GM21786 (cell line): ENCODE results near the gene RNF166.

ENCODE experiments used
- ATAC-seq: cut with Tn5 transposase; IDR thresholded peaks from one replicate; pipeline ENCODE4 v1.9.1; 2021; ENCODE audit not compliant: unreplicated experiment

Gene RNF166

DNA sequence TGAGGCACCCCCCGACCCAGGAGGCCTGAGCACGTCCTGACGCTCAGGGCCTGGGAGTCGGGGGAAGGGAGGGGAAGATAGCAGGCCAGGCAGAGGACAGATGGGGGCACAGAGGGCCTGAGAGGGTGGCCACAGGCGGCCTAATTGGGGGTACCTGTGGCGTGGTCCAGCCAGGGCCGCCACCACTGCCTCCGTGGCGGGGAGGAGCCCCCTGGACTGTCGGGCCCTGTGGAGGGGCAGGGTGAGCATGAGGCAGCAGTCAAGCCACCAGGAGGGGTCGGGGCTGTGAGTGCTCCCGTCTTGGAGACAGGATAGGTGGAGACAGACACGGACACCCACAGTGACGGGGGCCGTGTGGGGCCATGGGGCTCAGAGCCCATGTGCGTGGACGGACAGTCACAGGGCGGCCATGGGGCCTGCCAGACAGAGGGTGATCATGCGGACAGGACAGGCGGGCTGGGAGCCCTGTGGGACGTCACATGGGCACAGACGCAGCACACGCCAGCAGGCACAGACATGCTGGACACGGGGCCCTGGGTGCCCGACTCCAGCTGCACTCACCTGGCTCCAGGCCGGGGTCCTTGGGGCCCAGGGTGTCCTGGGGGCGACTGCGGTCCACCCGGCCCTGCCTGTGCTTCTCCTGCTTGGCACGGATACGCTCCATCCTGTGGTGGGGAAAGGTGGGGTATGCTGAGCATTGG, 18.8 kb upstream of the RNF166 start:
- ATAC-seq, result no peak

DNA sequence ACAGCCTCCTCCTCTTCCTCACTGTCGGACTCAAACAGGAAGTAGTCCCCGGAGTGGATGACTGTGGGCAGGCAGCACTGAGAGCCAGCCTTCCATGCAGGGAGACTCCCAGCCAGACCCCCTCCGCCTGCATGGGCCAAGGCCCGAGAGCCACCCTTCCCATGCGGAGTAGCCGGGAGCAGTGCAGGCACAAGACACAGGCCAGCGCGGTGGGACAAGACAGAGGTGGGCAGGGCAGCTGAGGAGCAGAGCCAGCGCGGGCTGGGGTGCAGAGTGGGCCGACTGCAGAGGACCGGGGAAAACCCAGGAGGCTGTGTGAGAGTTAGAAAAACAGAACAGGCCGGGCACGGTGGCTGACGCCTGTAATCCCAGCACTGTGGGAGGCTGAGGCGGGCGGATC, 17.7 kb upstream of the RNF166 start:
- ATAC-seq, result no peak

DNA sequence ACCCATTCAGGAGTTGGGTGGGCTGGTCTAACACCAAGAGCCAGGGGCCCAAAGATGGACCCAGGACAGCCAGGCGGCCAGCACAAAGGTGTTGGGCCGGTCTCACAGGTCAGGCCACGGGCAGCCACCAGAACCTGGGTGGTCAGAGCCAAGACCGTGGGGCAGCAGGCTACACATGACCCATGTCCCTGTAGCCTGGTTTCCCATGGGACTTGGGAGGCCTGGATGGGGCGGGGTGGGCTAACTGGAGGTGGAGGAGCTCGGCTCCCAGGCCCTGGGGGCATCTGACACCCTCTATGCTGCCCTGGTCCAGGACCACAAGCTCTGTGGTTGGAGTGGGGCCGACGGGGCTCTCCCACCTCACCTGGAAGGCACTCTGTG, 17.3 kb upstream of the RNF166 start:
- ATAC-seq, result no peak

DNA sequence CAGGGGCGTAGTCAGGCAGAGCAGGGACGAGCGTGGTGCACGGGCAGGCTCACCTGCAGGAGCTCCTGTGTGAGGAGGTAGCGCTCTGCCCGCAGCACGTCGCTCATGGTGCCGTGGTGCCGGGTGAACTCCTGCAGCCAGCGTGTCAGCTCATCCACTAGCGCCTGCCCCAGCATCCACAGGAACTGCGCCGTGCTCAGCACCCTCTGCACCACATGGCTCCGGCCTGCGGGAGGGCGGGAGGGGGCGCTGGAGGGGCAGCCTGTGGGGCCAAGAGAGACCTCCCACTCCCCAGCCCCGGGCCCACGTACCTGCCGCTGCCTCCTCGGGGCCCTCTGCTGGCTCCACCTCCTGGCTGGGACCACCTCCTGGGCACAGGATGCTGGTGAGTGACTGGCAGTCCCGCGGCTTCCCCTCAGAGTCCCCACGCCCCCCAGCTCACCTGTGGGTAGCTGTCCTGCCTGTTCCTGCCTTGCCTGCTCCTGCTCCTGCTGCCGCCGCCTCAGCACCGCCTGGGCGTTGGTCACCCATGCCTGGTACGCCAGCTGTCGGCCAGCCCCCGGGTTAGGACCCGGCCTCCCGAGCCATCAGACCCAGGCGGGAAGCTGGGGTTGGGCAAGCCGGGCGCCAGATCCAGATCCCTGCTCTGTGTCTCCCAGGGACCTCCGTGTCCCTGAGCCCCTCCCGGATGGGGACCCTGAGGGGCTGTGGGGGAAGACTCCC, 16.7 kb upstream of the RNF166 start:
- ATAC-seq, result no peak

DNA sequence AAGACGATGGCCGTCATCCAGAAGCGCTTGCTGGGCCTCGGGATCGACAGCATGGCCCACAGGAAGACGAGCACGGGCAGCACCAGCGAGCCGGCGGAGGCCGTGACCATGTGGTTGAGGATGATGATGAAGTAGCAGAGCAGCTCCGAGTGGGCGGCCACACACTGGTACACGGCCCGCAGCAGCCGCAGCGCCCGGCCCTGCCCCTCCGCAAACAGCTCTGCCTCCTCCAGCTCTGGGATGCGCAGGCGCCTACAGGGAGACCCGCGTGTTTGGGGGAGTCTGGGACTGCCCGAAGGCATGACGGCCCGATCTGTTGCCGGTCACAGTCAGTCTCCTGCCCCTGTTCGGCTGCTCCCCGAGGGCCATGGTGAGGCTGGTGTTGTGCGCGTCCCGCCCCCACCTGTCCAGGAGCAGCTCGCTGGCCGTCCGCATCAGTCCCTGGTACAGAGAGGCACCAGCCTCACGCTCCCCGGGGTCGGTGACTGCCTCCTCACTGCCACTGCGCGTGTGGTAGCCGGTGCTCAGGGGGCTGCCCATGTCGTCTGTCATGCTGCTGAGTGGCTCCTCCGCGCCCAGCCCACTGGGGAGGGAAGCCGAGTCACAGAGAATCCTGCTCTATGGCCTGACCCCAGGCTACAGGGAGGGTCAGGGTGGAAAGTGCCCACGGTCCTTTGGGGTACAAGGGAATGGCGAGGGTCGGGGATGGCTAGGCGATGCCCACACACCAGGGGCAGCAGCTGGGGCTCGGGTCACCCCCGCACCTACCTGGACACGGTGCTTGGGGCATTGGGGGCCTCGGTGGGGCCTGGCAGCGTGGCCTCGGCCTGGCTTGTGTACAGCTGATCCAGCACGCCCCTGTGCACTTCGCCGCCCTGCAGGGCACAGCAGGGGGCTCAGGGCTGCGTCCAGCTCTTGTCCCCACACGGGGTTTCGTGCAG, 15.9 kb upstream of the RNF166 start:
- ATAC-seq, result no peak

DNA sequence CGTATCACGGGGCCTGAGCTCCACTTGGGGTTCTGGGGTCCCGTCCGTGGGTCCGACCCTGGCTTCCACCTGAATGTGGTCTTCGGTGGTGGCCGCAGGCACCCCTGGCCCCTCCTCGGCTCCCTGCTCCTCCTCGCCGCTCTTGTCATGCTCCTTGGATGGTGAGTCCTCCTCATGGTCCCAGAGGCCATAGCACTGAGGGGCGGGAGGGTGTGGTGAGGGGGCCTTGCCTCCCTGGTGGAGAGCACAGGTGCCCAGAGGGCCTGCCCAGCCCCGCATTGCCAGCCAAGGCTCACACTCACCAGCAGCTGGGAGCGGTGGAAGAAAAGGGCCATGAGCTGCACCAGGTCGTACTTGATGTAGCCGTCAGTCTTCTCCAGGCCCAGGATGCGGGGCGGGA, 15.0 kb upstream of the RNF166 start:
- no peak for ATAC-seq

DNA sequence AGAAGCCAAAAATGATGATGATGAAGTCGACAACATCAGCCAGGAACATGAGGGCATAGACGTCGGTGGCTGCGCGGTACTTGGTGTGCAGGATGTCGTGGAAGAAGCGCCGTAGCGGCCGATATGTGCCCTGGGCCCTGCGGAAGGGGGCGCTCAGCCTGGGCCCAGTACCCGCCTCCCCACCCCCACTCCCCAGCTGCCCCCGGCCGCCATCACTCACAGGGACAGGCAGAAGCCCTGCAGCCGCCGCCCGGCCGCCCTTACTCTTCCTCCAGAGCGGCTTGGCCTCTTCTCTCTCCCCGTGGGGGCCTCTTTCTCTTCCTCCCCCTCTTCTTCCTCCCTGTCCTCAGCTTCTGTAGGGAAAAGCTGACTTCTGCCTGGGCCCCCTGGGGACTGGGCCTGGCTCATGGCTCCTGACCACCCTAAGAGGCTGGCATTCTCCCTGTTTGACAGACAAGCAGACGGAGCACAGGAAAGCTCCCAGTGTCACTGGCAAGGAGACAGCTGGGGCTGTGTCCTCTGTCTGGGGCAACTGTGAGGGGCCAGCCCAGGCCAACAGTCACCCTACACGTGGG, 14.3 kb upstream of the RNF166 start:
- ATAC-seq, result no peak

DNA sequence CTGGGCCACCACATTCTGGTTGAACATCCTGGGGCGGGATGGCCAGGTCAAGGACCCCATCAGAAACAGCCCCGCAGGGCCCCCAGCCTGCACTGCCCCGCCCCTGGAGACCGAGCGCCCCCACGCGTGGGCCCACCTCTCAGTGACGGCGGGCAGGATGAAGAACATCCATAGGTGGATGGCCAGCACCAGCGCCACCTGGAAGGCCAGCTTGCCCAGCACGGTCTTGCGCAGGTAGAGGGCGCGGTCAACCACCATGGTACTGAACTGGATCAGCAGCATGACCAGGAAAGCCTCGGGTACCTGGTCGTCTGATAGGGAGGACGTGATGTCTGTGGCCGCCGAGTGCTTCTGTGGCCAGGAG, 13.7 kb upstream of the RNF166 start:
- no peak for ATAC-seq

DNA sequence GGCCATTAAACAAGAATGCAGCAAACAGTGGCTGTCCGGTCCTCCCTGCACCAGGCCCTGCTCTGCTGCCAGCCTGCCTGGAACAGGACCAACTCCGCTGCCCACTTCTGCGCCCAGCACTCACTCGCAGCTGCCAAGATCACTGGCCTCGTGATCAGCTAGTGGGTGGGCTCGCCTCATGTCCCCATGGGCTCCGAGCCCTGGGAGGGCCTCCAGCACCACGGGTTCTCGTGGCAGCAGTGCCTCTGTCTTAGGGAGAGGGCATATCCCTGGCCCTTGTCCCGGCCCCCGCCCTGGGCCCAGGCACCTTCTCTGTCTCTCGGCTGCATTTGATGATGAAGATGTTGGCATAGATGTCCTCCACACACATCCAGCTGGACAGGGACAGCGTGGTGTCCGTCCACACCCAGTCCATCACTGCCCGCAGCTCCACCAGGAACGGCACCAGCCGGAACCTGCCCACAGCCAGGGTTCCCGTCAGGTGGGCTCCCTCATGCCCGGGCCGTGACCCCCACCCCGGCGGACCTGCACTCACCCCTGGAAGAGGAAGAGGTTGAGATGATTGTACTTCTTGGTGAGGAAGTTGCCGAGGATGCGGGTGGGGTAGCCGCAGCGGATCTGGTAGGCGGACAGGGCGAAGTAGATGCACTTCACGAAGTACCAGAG, 13.2 kb upstream of the RNF166 start:
- no peak for ATAC-seq

DNA sequence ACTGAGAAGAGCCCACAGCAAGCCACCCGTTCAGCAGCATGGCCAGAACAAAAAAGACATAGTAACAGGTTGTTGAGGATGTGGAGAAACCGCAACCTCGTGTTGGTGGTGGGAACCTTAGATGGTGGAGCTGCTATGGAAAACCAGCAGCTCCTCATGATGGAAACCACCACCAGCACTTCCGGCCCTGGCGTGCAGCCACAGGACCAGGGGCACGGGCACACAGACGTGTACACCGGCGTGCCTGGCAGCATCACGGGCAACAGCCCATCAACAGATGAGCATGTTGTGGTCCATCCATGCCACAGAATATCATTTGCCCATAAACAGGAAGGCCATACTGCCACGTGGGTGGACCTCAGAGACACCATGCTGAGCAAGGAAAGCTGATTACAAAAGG, 12.0 kb upstream of the RNF166 start:
- no peak for ATAC-seq

DNA sequence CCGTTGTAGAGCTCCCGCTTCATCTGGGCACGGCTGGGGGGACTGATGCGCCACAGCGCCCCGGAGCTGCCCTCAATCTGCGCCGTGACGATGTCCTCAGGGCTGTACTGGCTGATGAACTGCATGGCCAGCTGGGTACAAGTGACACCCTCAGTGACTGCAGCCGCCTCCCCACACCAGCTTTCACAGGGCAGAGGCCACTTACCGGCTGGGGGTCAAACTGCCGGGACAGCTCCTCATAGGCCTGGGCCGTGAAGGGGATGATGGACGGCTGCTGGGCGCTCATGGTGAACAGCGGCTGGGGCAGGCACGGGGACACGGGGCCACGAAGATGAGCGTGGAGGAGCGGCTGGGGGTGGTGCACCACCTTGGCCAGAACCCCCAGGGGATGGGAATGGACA, 10.4 kb upstream of the RNF166 start:
- ATAC-seq, result no peak

DNA sequence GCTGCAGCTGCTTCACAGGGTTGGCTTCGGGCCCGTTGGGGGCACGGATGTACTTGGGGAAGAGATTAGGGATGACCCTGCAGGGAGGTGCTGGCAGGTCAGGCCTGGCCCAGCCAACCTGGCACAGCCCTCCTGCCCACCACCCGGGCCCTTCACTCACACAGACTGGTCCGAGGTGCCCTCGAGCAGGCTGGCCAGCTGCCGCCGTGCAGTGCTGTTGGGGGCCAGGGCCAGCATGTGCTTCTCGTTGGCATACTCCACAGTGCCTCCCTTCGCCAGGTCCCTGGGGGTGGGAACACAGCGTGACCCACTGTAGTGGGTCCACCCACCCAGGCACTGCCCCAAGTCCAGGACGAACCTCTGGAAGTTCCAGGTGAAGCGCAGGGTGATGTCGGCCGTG, 10.0 kb upstream of the RNF166 start:
- ATAC-seq, result no peak

DNA sequence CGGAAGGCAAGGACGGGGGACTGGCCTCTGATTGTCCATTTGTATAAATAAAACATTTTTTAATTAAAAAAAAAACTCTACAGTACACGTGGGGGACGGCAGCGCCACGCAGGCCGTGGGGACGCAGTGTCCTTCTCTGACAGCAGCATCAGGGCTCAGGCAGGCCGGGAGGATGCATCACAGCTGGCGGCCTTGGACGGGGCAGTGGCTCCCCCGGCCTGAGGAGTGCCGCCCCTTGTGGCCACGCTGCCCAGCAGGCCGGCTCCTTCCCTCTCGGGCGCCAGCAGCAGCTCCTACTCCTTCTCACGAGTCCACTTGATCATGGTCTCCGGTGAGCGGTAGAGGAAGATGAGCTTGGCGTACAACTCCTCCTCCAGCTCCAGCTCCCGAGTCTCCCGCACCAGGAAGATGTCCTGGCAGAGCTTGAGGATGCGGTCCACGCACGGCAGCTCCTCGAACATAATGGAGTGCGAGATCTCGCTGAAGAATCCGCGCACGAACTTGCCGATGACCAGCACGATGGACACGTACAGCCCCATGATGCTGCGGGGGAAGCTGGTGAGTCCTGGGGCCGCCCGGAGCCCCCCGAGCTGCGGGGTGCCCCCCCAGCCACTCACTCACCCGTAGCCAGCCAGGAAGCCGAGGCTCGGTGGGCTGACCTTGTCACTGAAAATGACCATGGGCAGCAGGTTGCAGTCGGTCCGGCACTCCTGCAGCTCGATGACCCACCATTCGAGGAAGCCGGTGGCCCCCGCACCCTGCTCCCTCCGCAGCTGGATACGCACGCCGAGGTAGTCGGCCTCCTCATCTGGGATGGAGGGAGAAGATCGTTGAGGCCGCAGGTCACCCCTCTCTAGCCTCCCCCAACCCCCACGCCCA, 9.3 kb upstream of the RNF166 start:
- no peak for ATAC-seq

DNA sequence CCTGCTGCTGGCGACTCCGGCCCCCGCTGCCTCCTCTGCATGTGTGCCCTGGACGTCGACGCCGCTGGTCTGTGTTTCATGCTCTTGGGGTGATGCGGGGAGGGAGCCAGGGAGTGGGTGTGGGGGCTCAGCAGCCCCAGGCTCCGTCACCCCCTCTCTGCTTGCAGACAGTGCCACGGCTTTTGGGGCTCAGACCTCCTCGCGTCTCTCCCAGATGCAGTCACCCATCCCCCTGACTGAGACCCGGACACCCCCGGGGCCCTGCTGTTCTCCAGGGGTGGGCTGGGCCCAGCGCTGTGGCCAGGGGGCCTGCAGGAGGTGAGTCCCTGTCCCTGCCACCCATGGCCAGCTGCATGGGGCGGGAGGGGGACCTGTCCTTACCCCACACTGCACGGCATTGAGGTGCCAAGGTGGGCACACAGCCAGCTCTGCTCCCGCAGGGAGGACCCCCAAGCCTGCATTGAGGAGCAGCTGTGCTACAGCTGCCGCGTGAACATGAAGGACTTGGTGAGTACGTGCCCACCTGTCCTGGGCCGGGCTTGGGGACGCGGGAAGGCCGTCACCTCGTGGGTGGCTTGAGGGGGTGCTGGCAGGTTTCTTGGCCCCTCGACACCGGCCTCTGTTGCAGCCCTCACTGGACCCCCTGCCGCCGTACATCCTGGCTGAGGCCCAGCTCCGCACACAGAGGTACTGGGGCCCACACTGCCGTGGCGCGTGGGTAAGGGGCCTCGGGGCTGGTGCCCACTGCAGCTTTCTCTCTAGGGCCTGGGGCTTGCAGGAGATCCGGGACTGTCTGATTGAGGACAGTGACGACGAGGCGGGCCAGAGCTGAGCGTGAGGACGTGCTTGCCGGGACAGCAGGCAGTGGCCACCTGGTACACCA, 8.5 kb upstream of the RNF166 start:
- ATAC-seq, result no peak

DNA sequence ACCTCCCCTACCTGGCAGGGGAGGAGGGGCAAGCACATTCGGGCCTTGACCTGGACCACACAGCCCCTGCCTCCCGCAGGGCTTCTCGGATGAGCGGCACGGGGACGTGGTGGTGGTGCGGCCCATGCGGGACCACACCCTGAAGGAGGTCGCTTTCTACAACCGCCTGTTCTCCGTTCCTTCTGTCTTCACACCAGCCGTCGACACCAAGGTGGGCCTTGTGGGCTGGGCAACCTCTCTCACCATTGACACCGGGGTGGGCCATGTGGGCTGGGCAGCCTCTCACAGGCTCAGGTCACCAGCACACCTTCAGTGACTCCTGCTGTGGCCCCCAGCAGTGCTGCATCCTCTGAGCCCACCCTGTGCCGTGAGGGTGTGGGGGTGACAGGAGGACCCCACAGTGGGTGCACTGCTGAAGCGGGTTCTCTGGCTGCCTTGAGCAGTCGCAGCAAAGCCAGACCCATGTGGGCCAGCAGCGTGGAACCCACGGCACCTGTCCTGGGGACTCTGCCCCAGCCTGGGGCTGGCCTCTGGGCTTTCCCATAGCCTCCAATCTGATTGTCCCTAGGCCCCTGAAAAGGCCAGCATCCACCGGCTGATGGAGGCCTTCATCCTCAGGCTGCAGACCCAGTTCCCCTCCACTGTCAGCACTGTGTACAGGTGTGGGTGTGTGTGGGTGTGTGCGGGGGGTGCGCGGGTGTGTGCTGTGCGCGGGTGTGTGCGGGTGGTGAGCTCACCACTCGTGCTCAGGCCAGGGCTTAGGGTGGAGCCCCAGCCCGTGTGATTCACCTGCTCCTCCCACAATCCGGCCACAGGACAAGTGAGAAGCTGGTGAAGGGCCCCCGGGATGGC, 7.6 kb upstream of the RNF166 start:
- ATAC-seq, result no peak

DNA sequence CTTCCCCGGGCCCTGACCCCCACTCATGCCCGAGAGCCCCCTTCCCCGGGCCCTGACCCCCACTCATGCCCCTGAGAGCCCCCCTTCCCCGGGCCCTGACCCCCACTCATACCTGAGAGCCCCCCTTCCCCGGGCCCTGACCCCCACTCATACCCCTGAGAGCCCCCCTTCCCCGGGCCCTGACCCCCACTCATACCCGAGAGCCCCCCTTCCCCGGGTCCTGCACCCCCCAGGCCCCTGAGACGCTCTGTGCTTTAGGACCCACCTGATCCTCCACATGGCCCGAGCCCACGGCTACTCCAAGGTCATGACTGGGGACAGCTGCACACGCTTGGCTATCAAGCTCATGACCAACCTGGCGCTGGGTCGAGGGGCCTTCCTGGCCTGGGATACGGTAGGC, 6.8 kb upstream of the RNF166 start:
- no peak for ATAC-seq

DNA sequence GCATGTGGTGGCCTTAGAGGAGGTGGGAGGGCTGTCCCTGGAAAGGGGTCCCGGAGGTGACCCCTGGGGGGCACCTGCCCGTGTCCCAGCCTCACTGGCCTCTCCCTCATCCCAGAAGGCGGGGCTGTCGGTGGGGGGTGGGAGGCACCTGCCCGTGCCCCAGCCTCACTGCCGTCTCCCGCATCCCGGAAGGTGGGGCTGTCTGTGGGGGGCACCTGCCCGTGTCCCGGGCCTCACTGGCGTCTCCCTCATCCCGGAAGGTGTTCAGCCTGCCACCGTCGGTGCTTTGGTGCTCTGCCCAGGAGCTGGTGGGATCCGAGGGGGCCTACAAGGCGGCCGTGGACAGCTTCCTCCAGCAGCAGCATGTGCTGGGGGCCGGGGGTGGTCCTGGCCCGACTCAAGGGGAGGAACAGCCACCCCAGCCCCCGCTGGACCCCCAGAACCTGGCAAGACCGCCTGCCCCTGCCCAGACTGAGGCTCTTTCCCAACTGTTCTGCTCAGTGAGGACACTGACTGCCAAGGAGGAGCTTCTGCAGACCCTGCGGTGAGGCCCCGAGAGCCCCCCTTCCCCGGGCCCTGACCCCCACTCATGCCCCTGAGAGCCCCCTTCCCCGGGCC, 6.3 kb upstream of the RNF166 start:
- no peak for ATAC-seq
